NT2/D1 (cell line): ENCODE data around the gene TLN1.

Source experiments
- YY1 ChIP-seq: IDR thresholded peaks from 2 replicates; pipeline ENCODE4 v1.6.1; 2011; ENCODE audit not compliant: insufficient read length, insufficient read depth
- ZNF274 ChIP-seq: IDR thresholded peaks from 2 replicates; pipeline ENCODE4 v1.6.1; 2011; ENCODE audit warnings: mild to moderate bottlenecking, low read depth, low read length

GRCh38 chr9:35730486-35730854 lies 1.5 kb downstream of the TLN1 start:
- TF ChIP-seq YY1 = no peak
- TF ChIP-seq ZNF274 = no peak
